ENCODE results near the gene HMG20B. TPM values are rescaled to one million over a fixed set of nuclear protein-coding genes. Genes with fewer than 3 reads are reported as not detected.
"Not testable (repeated sequence)": the region's sequence is repeated elsewhere in the genome, so short reads cannot be mapped to it uniquely, and the experiment has no call there.

HMG20B gene
- total RNA-seq, 2 experiments from 2014 or later = 58.5 to 59.5 TPM

- ATAC-seq (ENCODE audit: low read depth) = no peak
- peak overlapping the region; percentile 95 for H3K4me3 Mint-ChIP-seq
- POLR2A ChIA-PET = interaction anchor here (0.6 to 1.1 kb wide), 5 partner anchors 12 to 420 kb away, joined by 3 to 6 read pairs (median 3); no protein-coding TSS in a partner anchor
Measured at GRCh38 chr19:3555653-3556422, 16.9 kb upstream of the HMG20B start.

GRCh38 chr19:3556423-3556977, 16.2 kb upstream of the HMG20B start:
- Mint-ChIP-seq H3K27me3 (no peaks in the 10 kb centered on the region), H3K9me3 (no peaks in the 10 kb centered on the region), H3K4me3 (peak overlapping the region; percentile 95), H3K27ac (peak overlapping the region; percentile 88), H3K36me3 (no peaks in the 10 kb centered on the region), H3K4me1 (peaks cover 35% of the 10 kb centered on the region)
- ATAC-seq (ENCODE audit: low read depth) = no peak
- no peak for DNase-seq
- POLR2A ChIA-PET = interaction anchor here (0.5 to 1.4 kb wide), 7 partner anchors 10 to 421 kb away, joined by 3 to 8 read pairs (median 3); no protein-coding TSS in a partner anchor

More at GRCh38 chr19:3555653-3556422, 16.9 kb upstream of the HMG20B start:
- H3K27me3 Mint-ChIP-seq = no peaks in the 10 kb centered on the region
- H3K9me3 Mint-ChIP-seq = no peaks in the 10 kb centered on the region
- peaks cover 36% of the 10 kb centered on the region for H3K4me1 Mint-ChIP-seq
- peak overlapping the region; percentile 88 for H3K27ac Mint-ChIP-seq
- H3K36me3 Mint-ChIP-seq = peaks cover 1% of the 10 kb centered on the region
- DNase-seq = peak; percentile 43

- DNase-seq = peak; percentile 75
- ATAC-seq (ENCODE audit: low read depth) = peak; percentile 13
- Mint-ChIP-seq H3K27ac (peak overlapping the region; percentile 88), H3K4me3 (peak overlapping the region; percentile 95), H3K9me3 (no peaks in the 10 kb centered on the region), H3K36me3 (no peaks in the 10 kb centered on the region), H3K27me3 (no peaks in the 10 kb centered on the region), H3K4me1 (peaks cover 34% of the 10 kb centered on the region)
- POLR2A ChIA-PET = interaction anchor here (0.5 to 1.4 kb wide), 7 partner anchors 10 to 255 kb away, joined by 3 to 8 read pairs (median 3); no protein-coding TSS in a partner anchor
Measured at GRCh38 chr19:3556978-3557460, 15.7 kb upstream of the HMG20B start.

- Mint-ChIP-seq H3K27ac (peak within 1 kb of the TSS; percentile 88), H3K4me3 (peak within 1 kb of the TSS; percentile 95), H3K9me3 (no peaks in the 10 kb centered on the region), H3K4me1 (peaks cover 31% of the 10 kb centered on the region), H3K36me3 (no peaks in the 10 kb centered on the region), H3K27me3 (no peaks in the 10 kb centered on the region)
- ATAC-seq (ENCODE audit: low read depth) = peak; percentile 86
- POLR2A ChIA-PET = interaction anchor here (0.8 to 1.4 kb wide), 6 partner anchors 10 to 70 kb away, joined by 3 to 5 read pairs (median 3); no protein-coding TSS in a partner anchor
- peak; percentile 97 for DNase-seq
Measured at GRCh38 chr19:3557461-3558248, 15.1 kb upstream of the HMG20B start, which contains the start of gene MFSD12. TSS of gene MFSD12 (minus strand) at chr19:3557586. CDS start at chr19:3557403, 183 bp downstream.

GRCh38 chr19:3563709-3564524, 8.8 kb upstream of the HMG20B start:
- ATAC-seq (ENCODE audit: low read depth) (no peak), DNase-seq (no peak)
- Mint-ChIP-seq H3K27ac (no peak overlapping the region), H3K9me3 (no peaks in the 10 kb centered on the region), H3K4me1 (no peaks in the 10 kb centered on the region), H3K36me3 (no peaks in the 10 kb centered on the region), H3K27me3 (no peaks in the 10 kb centered on the region), H3K4me3 (no peak overlapping the region)
- POLR2A ChIA-PET = interaction anchor here (0.6 kb wide), 1 partner anchor 47 kb away, joined by 3 read pairs; no protein-coding TSS in a partner anchor

- Mint-ChIP-seq H3K27ac (no peak overlapping the region), H3K4me1 (no peaks in the 10 kb centered on the region), H3K4me3 (no peak overlapping the region), H3K27me3 (no peaks in the 10 kb centered on the region), H3K9me3 (no peaks in the 10 kb centered on the region), H3K36me3 (no peaks in the 10 kb centered on the region)
- ATAC-seq (ENCODE audit: low read depth) (no peak), DNase-seq (no peak)
- POLR2A ChIA-PET = no interaction called here
Measured at GRCh38 chr19:3565139-3565538, 7.6 kb upstream of the HMG20B start.

- H3K4me1 Mint-ChIP-seq; H3K27ac Mint-ChIP-seq; ATAC-seq (ENCODE audit: low read depth); H3K27me3 Mint-ChIP-seq; H3K4me3 Mint-ChIP-seq; H3K36me3 Mint-ChIP-seq; POLR2A ChIA-PET; DNase-seq; H3K9me3 Mint-ChIP-seq: not testable (repeated sequence)
Measured at GRCh38 chr19:3570042-3570441, 2.7 kb upstream of the HMG20B start.

- Mint-ChIP-seq H3K27me3 (no peaks in the 10 kb centered on the region), H3K4me3 (no peak overlapping the region), H3K4me1 (peaks cover 8% of the 10 kb centered on the region), H3K9me3 (no peaks in the 10 kb centered on the region), H3K36me3 (peaks cover 2% of the 10 kb centered on the region), H3K27ac (no peak overlapping the region)
- POLR2A ChIA-PET = no interaction called here
- no peak for ATAC-seq (ENCODE audit: low read depth)
- DNase-seq = no peak
Measured at GRCh38 chr19:3570606-3571011, 2.1 kb upstream of the HMG20B start.

GRCh38 chr19:3572132-3572854, 451 bp upstream of the HMG20B start:
- Mint-ChIP-seq H3K27me3 (no peaks in the 10 kb centered on the region), H3K4me3 (peak overlapping the region; percentile 63), H3K27ac (peak overlapping the region; percentile 56), H3K9me3 (no peaks in the 10 kb centered on the region), H3K4me1 (peaks cover 8% of the 10 kb centered on the region), H3K36me3 (peaks cover 2% of the 10 kb centered on the region)
- DNase-seq (peak; percentile 97), ATAC-seq (ENCODE audit: low read depth) (peak; percentile 98)
- POLR2A ChIA-PET = no interaction called here

GRCh38 chr19:3573162-3573857, 566 bp downstream of the HMG20B start:
- ATAC-seq (ENCODE audit: low read depth) (peak; percentile 9), DNase-seq (peak; percentile 78)
- Mint-ChIP-seq H3K9me3 (no peaks in the 10 kb centered on the region), H3K36me3 (peaks cover 2% of the 10 kb centered on the region), H3K4me3 (peak overlapping the region; percentile 79), H3K4me1 (peaks cover 8% of the 10 kb centered on the region), H3K27ac (peak overlapping the region; percentile 70), H3K27me3 (no peaks in the 10 kb centered on the region)
- POLR2A ChIA-PET = interaction anchor here (0.9 to 1.2 kb wide), 4 partner anchors 17 to 28 kb away, joined by 3 to 8 read pairs (median 4); no protein-coding TSS in a partner anchor

GRCh38 chr19:3573858-3574637, 1.3 kb downstream of the HMG20B start:
- Mint-ChIP-seq H3K36me3 (peaks cover 2% of the 10 kb centered on the region), H3K9me3 (no peaks in the 10 kb centered on the region), H3K4me1 (peaks cover 8% of the 10 kb centered on the region), H3K27ac (peak overlapping the region; percentile 70), H3K27me3 (no peaks in the 10 kb centered on the region), H3K4me3 (peak overlapping the region; percentile 79)
- ATAC-seq (ENCODE audit: low read depth) = no peak
- POLR2A ChIA-PET = interaction anchor here (0.7 to 1.2 kb wide), 6 partner anchors 17 to 1391 kb away, joined by 3 to 8 read pairs (median 4); no protein-coding TSS in a partner anchor
- peak; percentile 90 for DNase-seq
